LNCAP (cell line): ENCODE data around the gene PPP2R5E.

Experiments used
- TF ChIP-seq, protein P1 (sequence below): fragments of 450-650 bp; IDR thresholded peaks from 2 replicates; pipeline ENCODE4 v1.5.1; 2017; ENCODE audit warnings: mild to moderate bottlenecking

The PPP2R5E gene

DNA sequence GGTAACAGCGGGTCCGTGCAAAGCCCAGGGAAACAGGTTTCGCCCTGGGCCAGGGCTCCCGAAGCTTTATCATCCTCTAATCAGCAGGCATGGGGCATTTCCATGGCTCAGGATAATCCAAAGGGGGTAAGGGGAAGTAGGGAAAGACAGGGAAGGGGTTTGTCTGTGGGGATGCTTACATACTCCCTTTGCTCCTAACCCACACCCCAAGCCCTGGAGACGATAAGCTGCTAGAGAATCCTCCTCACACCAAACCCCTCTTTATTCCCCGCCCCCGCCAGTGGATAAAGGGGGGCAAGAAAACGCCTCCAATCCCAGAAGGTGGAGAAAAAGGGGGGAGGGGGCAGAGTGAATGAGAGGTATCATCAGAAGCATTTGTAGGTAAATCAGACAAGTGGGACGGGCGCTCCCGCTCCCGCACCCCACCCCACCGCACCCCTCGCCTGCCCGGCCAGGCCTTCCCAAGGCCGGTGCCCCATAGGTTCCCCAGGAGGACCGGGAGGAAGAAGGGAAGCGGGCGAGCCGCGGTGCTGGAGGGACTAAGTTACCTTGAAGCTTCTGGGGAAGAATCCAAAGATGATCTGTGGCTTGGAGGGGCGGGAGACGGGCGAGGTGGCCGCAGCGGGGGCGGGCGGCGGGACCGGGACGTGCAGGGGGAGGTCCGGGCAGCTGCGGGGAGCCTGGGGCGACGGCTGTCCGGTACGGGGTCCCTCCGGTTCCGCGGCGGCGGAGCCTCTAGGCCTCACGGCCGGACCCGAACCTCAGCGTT lies 762 bp downstream of the PPP2R5E start:
- TF ChIP-seq, protein P1, sequence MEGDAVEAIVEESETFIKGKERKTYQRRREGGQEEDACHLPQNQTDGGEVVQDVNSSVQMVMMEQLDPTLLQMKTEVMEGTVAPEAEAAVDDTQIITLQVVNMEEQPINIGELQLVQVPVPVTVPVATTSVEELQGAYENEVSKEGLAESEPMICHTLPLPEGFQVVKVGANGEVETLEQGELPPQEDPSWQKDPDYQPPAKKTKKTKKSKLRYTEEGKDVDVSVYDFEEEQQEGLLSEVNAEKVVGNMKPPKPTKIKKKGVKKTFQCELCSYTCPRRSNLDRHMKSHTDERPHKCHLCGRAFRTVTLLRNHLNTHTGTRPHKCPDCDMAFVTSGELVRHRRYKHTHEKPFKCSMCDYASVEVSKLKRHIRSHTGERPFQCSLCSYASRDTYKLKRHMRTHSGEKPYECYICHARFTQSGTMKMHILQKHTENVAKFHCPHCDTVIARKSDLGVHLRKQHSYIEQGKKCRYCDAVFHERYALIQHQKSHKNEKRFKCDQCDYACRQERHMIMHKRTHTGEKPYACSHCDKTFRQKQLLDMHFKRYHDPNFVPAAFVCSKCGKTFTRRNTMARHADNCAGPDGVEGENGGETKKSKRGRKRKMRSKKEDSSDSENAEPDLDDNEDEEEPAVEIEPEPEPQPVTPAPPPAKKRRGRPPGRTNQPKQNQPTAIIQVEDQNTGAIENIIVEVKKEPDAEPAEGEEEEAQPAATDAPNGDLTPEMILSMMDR = no peak

DNA sequence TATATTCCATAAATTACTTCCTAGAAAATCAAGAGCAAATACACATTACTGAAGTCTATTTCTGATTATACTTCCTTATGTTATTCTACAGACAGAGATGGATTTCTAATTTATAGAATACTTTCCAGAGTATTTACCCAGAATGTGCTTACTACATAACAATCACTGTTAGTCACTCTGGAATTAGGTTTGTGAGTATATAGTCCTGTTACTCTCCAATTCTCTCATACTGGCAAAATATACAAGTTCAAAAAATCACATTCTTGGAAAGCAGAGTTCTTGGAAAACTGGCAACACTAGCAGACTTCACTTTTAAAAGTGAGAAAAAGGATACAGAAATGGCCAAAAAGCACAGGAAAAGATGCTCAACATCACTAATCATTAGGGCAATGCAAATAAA lies 7.3 kb downstream of the PPP2R5E start:
- TF ChIP-seq, protein P1 = no peak

DNA sequence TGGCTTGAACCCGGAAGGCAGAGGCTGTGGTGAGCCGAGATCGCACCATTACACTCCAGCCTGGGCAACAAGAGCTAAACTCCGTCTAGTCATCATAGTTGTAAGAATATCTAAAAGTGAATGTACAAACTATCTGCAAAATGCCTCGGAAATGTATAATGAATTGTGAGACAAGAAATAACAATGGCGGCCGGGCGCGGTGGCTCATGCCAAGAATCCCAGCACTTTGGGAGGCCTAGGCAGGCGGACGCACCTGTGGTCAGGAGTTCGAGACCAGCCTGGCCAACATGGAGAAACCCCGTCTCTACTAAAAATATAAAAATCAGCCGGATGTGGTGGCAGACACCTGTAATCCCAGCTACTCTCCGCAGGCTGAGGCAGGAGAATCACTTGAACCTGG lies 9.7 kb downstream of the PPP2R5E start:
- TF ChIP-seq, protein P1 = no peak

DNA sequence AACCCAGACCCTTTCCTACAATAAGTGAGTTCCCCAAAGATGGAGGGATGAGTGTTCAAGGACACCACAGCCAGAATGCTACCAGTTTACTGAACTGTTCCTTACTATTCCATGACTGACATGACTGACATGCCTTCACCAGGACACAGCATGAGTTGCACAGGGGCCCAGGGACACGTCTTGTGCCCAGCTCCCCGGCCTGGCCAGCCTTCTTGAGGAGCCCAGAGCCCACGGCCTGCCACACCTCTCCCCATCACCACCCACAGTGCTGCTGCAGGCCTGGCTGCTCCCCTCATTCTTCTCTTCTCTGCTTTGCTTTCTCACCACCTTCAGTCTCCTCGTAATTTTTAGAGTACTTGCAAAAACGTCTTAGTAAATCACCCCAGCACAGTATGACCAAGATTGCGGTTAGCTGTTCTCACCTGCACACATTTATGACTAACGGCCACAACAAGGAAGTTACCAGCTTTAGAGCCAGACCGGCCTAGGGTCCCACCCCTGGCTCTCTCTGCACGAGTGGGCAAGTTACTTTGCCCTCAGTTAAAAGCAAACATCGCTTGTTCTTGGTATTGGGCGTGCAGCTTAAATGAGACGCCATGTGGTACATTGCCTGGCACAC lies 18.5 kb downstream of the PPP2R5E start:
- TF ChIP-seq, protein P1 = no peak

DNA sequence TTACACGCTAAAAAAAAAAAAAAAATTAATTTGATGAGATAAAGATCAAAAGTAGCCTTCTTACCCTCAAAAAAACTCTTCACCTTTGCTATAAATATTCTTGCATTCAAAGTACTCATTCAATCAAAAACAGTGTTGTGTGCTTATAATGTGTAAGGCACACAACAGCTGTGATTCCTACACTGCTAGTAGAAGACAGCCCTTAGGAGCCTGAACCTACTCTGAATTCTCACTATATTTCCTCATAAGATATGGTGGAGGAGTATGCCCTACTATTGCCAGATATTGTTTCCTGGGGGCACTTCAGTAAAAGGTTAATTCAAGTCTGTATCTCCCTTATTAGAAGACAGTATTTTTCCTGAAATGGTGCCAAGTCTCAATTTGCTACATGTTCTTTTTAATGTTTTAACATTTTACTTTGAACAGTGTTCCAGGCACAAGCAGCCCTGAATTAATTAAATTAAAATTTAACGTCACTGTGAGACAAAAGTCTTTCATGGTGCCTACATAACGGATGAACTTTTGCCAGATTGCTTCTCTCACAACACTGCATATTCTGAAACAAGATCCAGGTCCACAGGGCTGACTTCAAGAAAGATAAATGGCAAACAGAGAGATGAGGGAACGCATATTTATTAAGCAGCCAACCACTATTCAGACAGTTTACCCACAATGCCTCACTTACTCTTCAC lies 19.3 kb downstream of the PPP2R5E start:
- TF ChIP-seq, protein P1 = no peak

DNA sequence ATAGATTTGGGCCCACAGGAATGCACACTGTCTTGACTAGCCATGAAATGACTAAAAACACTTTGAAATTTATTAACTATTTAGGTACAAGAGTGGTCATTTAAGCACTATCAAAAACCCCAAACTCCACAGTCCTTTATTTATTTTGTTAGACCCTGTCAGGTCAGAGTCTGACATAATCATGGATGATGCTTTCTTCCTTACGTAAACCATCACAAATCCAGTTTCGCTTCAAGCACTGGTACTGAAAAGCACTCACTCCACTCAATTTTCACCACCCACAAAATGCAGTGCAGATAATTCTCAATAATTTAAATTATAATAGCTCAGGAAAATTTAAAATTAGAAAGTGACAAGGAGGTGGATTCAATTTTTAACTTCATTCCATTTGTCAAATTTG lies 25.8 kb downstream of the PPP2R5E start:
- TF ChIP-seq, protein P1 = no peak

DNA sequence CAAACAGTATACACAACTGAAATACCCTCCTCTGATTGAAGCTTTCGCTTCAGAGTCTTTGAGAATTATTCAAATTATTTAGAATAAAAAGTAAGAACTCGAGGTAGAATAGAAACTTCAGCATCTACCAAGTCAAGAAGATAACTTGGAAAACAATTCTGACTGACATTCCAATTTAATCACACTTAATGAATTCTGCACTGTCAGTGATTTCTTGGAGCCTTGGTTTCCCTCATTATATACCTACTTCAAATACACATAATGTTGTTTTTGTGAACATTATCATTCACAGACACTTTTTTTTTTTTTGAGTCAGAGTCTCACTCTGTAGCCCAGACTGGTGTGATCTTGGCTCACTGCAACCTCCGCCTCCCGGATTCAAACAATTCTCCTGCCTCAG lies 27.9 kb downstream of the PPP2R5E start:
- TF ChIP-seq, protein P1 = no peak
